Glomerular visceral epithelial cell (primary cell): ENCODE measurements around the gene ARFGEF2.
"Not testable (repeated sequence)": the region's sequence is repeated elsewhere in the genome, so short reads cannot be mapped to it uniquely, and the experiment has no call there.

ENCODE experiments used
- DNase-seq: peaks from one replicate; pipeline ENCODE4 v3.0.0-alpha.2; 2016; ENCODE audit errors: extremely low spot score

The ARFGEF2 gene

GRCh38 chr20:49078310-49078709 is 156.8 kb downstream of the ARFGEF2 start:
- no peak for DNase-seq

- DNase-seq: not testable (repeated sequence)
Observed at GRCh38 chr20:49082295-49082694, 160.8 kb downstream of the ARFGEF2 start.
